IMR-90 (cell line): ENCODE results near the gene URM1. TPM values are rescaled to one million over a fixed set of nuclear protein-coding genes. Genes with fewer than 3 reads are reported as not detected.

Source experiments
- ATAC-seq: fragments of 200-7000 bp; cut with Tn5 transposase; 2 replicates; pipeline ENCODE4 v1.9.1; 2020; ENCODE audit warnings: low read depth, mild to moderate bottlenecking, moderate library complexity
- BruUV-seq: library from RNA; stranded (reverse); fragments of 400-500 nt; replicated peaks from 2 replicates; lab custom pipeline; 2021; lab: Mats Ljungman, UMichigan
- CTCF ChIA-PET: fragments of 300-600 bp; formaldehyde crosslinking; extraction: SDS; loops from one replicate; lab custom pipeline; 2021; ENCODE audit warnings: antibody characterized with exemption; lab: Yijun Ruan, JAX
- POLR2A ChIA-PET: fragments of 300-600 bp; sonication (Branson Sonifier 250); formaldehyde crosslinking; loops from one replicate; lab custom pipeline; 2022; ENCODE audit warnings: antibody characterized with exemption; ENCODE audit not compliant: unreplicated experiment; lab: Charles Lee
- DNase-seq: peaks from one replicate; pipeline ENCODE4 v3.0.0; 2013
- H2AFZ ChIP-seq: replicated peaks from 2 replicates; pipeline ENCODE3; 2013; ENCODE audit warnings: low read length, mild to moderate bottlenecking; ENCODE audit not compliant: poor library complexity
- H2AK5ac ChIP-seq: 2 replicates; pipeline ENCODE4 v1.6.1; 2013; ENCODE audit warnings: low read depth, low read length, inconsistent platforms
- H2AK9ac ChIP-seq: replicated peaks from 2 replicates; pipeline ENCODE3; 2013; ENCODE audit warnings: mild to moderate bottlenecking, low read depth, low read length, moderate library complexity; ENCODE audit not compliant: poor library complexity
- H2BK120ac ChIP-seq: 2 replicates; pipeline ENCODE4 v1.6.1; 2013; ENCODE audit warnings: low read depth, low read length, inconsistent platforms
- H2BK15ac ChIP-seq: 3 replicates; pipeline ENCODE4 v1.6.1; 2013; ENCODE audit warnings: low read depth, low read length, inconsistent platforms
- H2BK20ac ChIP-seq: 2 replicates; pipeline ENCODE4 v1.6.1; 2013; ENCODE audit warnings: low read depth, mild to moderate bottlenecking, inconsistent platforms, low read length, moderate library complexity
- H2BK5ac ChIP-seq: 2 replicates; pipeline ENCODE4 v1.6.1; 2013; ENCODE audit warnings: mild to moderate bottlenecking, low read depth, low read length, inconsistent platforms; ENCODE audit not compliant: poor library complexity, severe bottlenecking
- H3K14ac ChIP-seq: replicated peaks from 2 replicates; pipeline ENCODE4 v1.6.1; 2013; ENCODE audit warnings: low read depth, low read length, inconsistent platforms
- H3K18ac ChIP-seq: 2 replicates; pipeline ENCODE4 v1.6.1; 2013; ENCODE audit warnings: low read depth, low read length, control low read depth
- H3K23ac ChIP-seq: 2 replicates; pipeline ENCODE4 v1.6.1; 2013; ENCODE audit warnings: low read depth, low read length, inconsistent platforms
- H3K27ac ChIP-seq: 2 replicates; pipeline ENCODE4 v1.5.1; 2013; ENCODE audit warnings: mild to moderate bottlenecking, control low read depth, low read length; ENCODE audit not compliant: insufficient read depth
- H3K27me3 ChIP-seq: 2 replicates; pipeline ENCODE4 v1.6.1; 2013; ENCODE audit warnings: low read length; ENCODE audit not compliant: control insufficient read depth, insufficient read depth
- H3K36me3 ChIP-seq: 2 replicates; pipeline ENCODE4 v1.6.1; 2013; ENCODE audit warnings: low read length, mixed read lengths; ENCODE audit not compliant: control insufficient read depth, insufficient read depth
- H3K4ac ChIP-seq: 2 replicates; pipeline ENCODE4 v1.6.1; 2013; ENCODE audit warnings: low read depth, low read length, inconsistent platforms
- H3K4me1 ChIP-seq: 2 replicates; pipeline ENCODE4 v1.6.1; 2013; ENCODE audit warnings: low read length, mixed read lengths; ENCODE audit not compliant: control insufficient read depth, insufficient read depth
- H3K4me2 ChIP-seq: 2 replicates; pipeline ENCODE4 v1.6.1; 2013; ENCODE audit warnings: low read depth, mild to moderate bottlenecking, control low read depth, low read length, moderate library complexity
- H3K4me3 ChIP-seq: 2 replicates; pipeline ENCODE4 v1.5.1; 2013; ENCODE audit warnings: low read depth, mild to moderate bottlenecking, control low read depth, low read length, moderate library complexity; ENCODE audit not compliant: insufficient read depth
- H3K56ac ChIP-seq: 2 replicates; pipeline ENCODE4 v1.6.1; 2013; ENCODE audit warnings: low read length, inconsistent platforms; ENCODE audit not compliant: insufficient read depth; ENCODE audit errors: extremely low read depth
- H3K79me1 ChIP-seq, 2 experiments: 2 replicates each; pipeline ENCODE4 v1.6.1; 2013; ENCODE audit warnings: low read length in 2 of 2, inconsistent platforms in 1 of 2, low read depth in 1 of 2
- H3K9ac ChIP-seq: 2 replicates; pipeline ENCODE4 v1.6.1; 2013; ENCODE audit warnings: low read depth, low read length, control low read depth
- H3K9me1 ChIP-seq: 2 replicates; pipeline ENCODE4 v1.6.1; 2013; ENCODE audit warnings: low read length, inconsistent platforms; ENCODE audit not compliant: insufficient read depth
- H3K9me3 ChIP-seq: 2 replicates; pipeline ENCODE4 v1.6.1; 2013; ENCODE audit warnings: low read length; ENCODE audit not compliant: control insufficient read depth, insufficient read depth
- H4K20me1 ChIP-seq: 2 replicates; pipeline ENCODE4 v1.6.1; 2013; ENCODE audit warnings: low read length, inconsistent platforms; ENCODE audit not compliant: insufficient read depth
- H4K5ac ChIP-seq: 2 replicates; pipeline ENCODE4 v1.6.1; 2013; ENCODE audit warnings: mild to moderate bottlenecking, low read depth, low read length, control low read depth
- H4K8ac ChIP-seq, 2 experiments: 2 replicates each; pipeline ENCODE4 v1.6.1; 2013; ENCODE audit warnings: low read depth in 2 of 2, low read length in 2 of 2, control low read depth in 1 of 2, inconsistent platforms in 1 of 2
- H4K91ac ChIP-seq: 2 replicates; pipeline ENCODE4 v1.6.1; 2013; ENCODE audit warnings: low read depth, low read length, inconsistent platforms; ENCODE audit not compliant: insufficient read depth
- BHLHE40 ChIP-seq: fragments of 150-350 bp; IDR thresholded peaks from 2 replicates; pipeline ENCODE4 v1.6.1; 2016; ENCODE audit warnings: mild to moderate bottlenecking, low read depth, low read length
- CEBPB ChIP-seq: IDR thresholded peaks from 2 replicates; pipeline ENCODE4 v1.6.1; 2012; ENCODE audit warnings: low read depth, low read length, improper control_type of control experiment
- CTCF ChIP-seq: conservative IDR thresholded peaks from 2 replicates; pipeline ENCODE4 v1.5.1; 2012; ENCODE audit warnings: mild to moderate bottlenecking, low read depth, low read length, improper control_type of control experiment
- FOS ChIP-seq: fragments of 150-350 bp; IDR thresholded peaks from 2 replicates; pipeline ENCODE4 v1.6.1; 2016; ENCODE audit warnings: low read depth, low read length
- POLR2A ChIP-seq: IDR thresholded peaks from 2 replicates; pipeline ENCODE4 v1.6.1; 2012; ENCODE audit warnings: mild to moderate bottlenecking, low read depth, low read length
- RFX5 ChIP-seq: IDR thresholded peaks from 2 replicates; pipeline ENCODE4 v1.8.0; 2012; ENCODE audit warnings: low read depth, mild to moderate bottlenecking, low read length, moderate library complexity
- SMC3 ChIP-seq: fragments of 150-350 bp; IDR thresholded peaks from 2 replicates; pipeline ENCODE4 v1.6.1; 2016; ENCODE audit warnings: low read depth, mild to moderate bottlenecking, antibody characterized with exemption, low read length, moderate library complexity
- WGBS, 2 experiments: methylation state at CpG; one replicate each; pipeline versions ENCODE4 v1.1.5 to v1.1.7; 2013; ENCODE audit warnings: missing lambda C conversion rate in 2 of 2; ENCODE audit not compliant: insufficient read length in 1 of 2; ENCODE audit errors: extremely low coverage in 2 of 2; 5-methylcytosine and 5-hydroxymethylcytosine counted together
- dilution Hi-C: fragments of 300-500 bp; cut with HindIII; formaldehyde crosslinking; loops from one replicate; pipeline ENCODE4 v1.14.3; 2018; ENCODE audit warnings: low sequenced_read_pairs; ENCODE audit not compliant: unreplicated experiment
- in situ Hi-C: fragments of 300-500 bp; cut with MboI; formaldehyde crosslinking; loops from 3 replicates; pipeline ENCODE4 v1.14.3; 2019; ENCODE audit warnings: low sequenced_read_pairs, inconsistent platforms, mixed read lengths
- intact Hi-C: fragments of 100-400 bp; cut with micrococcal nuclease; formaldehyde crosslinking; loops from 2 replicates; pipeline ENCODE4 v1.10.0; 2022
- polyA plus RNA-seq, 3 experiments: library from polyadenylated mRNA; depleted of rRNA; stranded (reverse); fragments of >200 nt; gene quantifications; 2 replicates each; pipeline ENCODE4 v1.2.3, GENCODE V29; 2012; ENCODE audit warnings: low replicate concordance in 1 of 3
- total RNA-seq: library from RNA; depleted of rRNA; stranded (reverse); fragments of >200 nt; gene quantifications from 2 replicates; pipeline ENCODE4 v1.2.3, GENCODE V29; 2012

The URM1 gene
- total and polyA plus RNA-seq, 2 of the 4 experiments (the other 2 are of a cell fraction), result 33.2 to 66.9 TPM

GRCh38 chr9:128325629-128326028, 45.5 kb upstream of the URM1 start:
- peaks cover 7% of the 10 kb centered on the region for H3K9me1 ChIP-seq
- no peak overlapping the region for H2BK5ac ChIP-seq
- no peaks in the 10 kb centered on the region for H3K9me3 ChIP-seq
- no peak overlapping the region for H3K56ac ChIP-seq
- no peak overlapping the region for H3K4me3 ChIP-seq
- no peak overlapping the region for H3K23ac ChIP-seq
- ChIA-PET CTCF (interaction anchor here (0.6 kb wide), 1 partner anchor 8 kb away, joined by 3 read pairs; no protein-coding TSS in a partner anchor), POLR2A (no interaction called here)
- no peak overlapping the region for H3K4me2 ChIP-seq
- no peak overlapping the region for H2BK20ac ChIP-seq
- no peak overlapping the region for H2AK5ac ChIP-seq
- peaks cover 5% of the 10 kb centered on the region for H3K4me1 ChIP-seq
- no peak overlapping the region for H3K9ac ChIP-seq
- ATAC-seq, result no peak
- H4K8ac ChIP-seq, result no peak overlapping the region
- H3K36me3 ChIP-seq, result peaks cover 25% of the 10 kb centered on the region
- DNase-seq, result no peak
- no peak overlapping the region for H3K14ac ChIP-seq
- H3K79me1 ChIP-seq, result peaks cover 42 to 65% of the 10 kb centered on the region in 2 experiments
- dilution Hi-C loops (no loop called here), in situ Hi-C loops (no loop called here), intact Hi-C loops (no loop called here)
- H2BK15ac ChIP-seq, result no peak overlapping the region
- H3K18ac ChIP-seq, result no peak overlapping the region
- no peak overlapping the region for H3K4ac ChIP-seq
- H2AFZ ChIP-seq, result no peak overlapping the region
- H2AK9ac ChIP-seq, result no peak overlapping the region
- 0 out of 2 replicates have a peak, but pooled peaks cover 4% of the 10 kb centered on the region for H4K20me1 ChIP-seq
- no peak overlapping the region for H3K27ac ChIP-seq
- TF ChIP-seq SMC3, result no peak
- no peak for TF ChIP-seq CEBPB
- no peak for TF ChIP-seq FOS
- TF ChIP-seq BHLHE40, result no peak
- no peak for TF ChIP-seq POLR2A
- TF ChIP-seq RFX5, result no peak
- no peak for TF ChIP-seq CTCF
- no TSS peak for BruUV-seq
- no peak overlapping the region for H2BK120ac ChIP-seq
- no peaks in the 10 kb centered on the region for H3K27me3 ChIP-seq
- 98% methylated on average over 5 of the region's 13 CpGs; no CpG with 5 or more reads in 1 of the 2 experiments for WGBS, 2 experiments
- no peak overlapping the region for H4K5ac ChIP-seq
- no peak overlapping the region for H4K91ac ChIP-seq
